Activated T-cell treated with anti-CD3 and anti-CD28 coated beads, Interleukin-2, amount 50 U/mL, for 24 hours (primary cell): ENCODE results near the gene MDP1.

ENCODE experiments used
- DNase-seq: peaks from one replicate; pipeline ENCODE4 v3.0.0-alpha.2; 2020
- H3K27ac Mint-ChIP-seq: 2 replicates; pipeline ENCODE4 v1.8.0; 2020; ENCODE audit warnings: mild to moderate bottlenecking, mixed read lengths
- H3K27me3 Mint-ChIP-seq: 2 replicates; pipeline ENCODE4 v1.8.0; 2020; ENCODE audit warnings: mixed read lengths
- H3K36me3 Mint-ChIP-seq: 2 replicates; pipeline ENCODE4 v1.8.0; 2020; ENCODE audit warnings: low read depth, mixed read lengths
- H3K4me1 Mint-ChIP-seq: 2 replicates; pipeline ENCODE4 v1.8.0; 2020; ENCODE audit warnings: low read depth, mixed read lengths
- H3K4me3 Mint-ChIP-seq: 2 replicates; pipeline ENCODE4 v1.8.0; 2020; ENCODE audit warnings: mild to moderate bottlenecking, moderate library complexity, mixed read lengths
- H3K9me3 Mint-ChIP-seq: 2 replicates; pipeline ENCODE4 v1.8.0; 2020; ENCODE audit warnings: mixed read lengths

MDP1 gene

DNA sequence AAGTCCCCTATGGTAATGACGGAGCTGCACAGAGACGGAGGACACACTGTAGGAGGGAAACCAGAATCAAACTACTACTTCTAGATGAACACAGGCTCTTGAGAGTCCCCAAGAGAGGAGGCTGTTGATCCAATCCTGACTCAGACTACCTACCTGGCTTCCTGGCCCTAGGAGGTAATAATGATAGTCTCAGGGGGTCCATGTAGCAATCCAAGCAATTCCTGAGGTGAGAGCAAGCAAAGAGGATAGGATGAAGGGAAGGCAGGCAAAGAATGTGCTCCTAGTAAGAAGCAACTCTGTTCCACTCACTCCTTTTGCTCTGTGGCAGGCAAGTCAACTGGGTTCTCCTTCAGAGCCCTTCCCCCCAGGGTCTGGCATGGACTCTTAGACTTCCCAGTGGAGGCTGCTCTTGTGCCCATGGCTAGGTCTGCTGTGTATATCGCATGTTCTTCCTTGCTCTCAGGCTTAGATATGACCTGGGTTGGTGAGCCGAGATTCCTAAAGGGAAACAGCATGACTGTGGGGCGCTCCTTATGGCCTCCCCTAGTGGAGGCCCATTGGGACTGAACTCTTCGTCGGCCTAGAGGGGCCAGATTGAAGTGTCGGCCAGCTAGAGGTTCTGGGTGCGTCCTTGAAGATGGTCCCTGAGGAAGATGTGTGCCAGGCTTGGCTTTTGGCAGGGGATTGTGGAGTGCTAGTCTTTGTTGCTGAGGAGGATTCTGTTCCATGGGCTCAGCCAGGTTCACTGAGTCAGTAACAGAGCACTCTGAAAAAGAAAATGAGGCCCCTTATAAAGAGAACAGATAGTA is 24.4 kb upstream of the MDP1 start:
- peak; percentile 24 for DNase-seq
- H3K9me3 Mint-ChIP-seq: no peaks in the 10 kb centered on the region
- peaks cover 73% of the 10 kb centered on the region for H3K4me1 Mint-ChIP-seq
- H3K27me3 Mint-ChIP-seq: no peaks in the 10 kb centered on the region
- H3K36me3 Mint-ChIP-seq: peaks cover 71% of the 10 kb centered on the region
- peak overlapping the region; percentile 96 for H3K4me3 Mint-ChIP-seq
- peak overlapping the region; percentile 100 for H3K27ac Mint-ChIP-seq

DNA sequence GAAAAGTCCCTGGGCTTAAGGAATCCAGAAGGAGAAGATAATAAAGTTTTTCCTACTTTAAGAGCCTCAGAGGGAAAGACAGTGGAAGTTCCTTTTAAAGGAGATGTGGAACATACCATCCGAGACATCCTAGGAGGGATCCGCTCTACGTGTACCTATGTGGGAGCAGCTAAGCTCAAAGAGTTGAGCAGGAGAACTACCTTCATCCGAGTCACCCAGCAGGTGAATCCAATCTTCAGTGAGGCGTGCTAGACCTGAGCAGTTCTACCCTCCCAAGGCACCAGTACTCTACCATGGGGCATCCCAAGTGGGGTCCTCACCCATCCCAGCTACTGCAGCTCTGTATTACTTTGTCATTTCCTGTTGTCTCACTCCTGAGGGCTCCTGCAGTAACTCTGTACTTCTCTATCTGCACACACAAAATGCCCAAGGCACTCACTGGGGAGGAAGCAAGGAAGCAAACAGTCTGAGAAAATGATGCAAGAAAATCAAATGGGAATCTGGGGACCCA is 22.7 kb upstream of the MDP1 start:
- peaks cover 87% of the 10 kb centered on the region for H3K36me3 Mint-ChIP-seq

DNA sequence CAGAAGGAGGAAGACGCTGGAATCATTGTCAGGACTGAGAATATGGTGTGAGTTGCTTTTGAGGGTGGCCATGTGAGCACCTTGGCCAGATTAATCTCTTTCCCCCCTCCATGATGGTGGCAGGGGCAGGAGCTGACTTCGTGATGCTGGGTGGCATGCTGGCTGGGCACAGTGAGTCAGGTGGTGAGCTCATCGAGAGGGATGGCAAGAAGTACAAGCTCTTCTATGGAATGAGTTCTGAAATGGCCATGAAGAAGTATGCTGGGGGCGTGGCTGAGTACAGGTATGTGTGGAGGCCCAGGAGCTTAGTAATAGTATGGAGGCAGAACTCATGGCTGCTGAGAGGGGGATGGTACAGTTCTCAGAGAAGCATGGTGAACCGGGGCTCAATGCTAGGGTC is 22.3 kb upstream of the MDP1 start:
- DNase-seq: peak; percentile 25
- H3K4me1 Mint-ChIP-seq: peaks cover 82% of the 10 kb centered on the region
- H3K27ac Mint-ChIP-seq: peak overlapping the region; percentile 100
- H3K4me3 Mint-ChIP-seq: no peak overlapping the region
- H3K36me3 Mint-ChIP-seq: peaks cover 91% of the 10 kb centered on the region
- H3K9me3 Mint-ChIP-seq: no peaks in the 10 kb centered on the region
- no peaks in the 10 kb centered on the region for H3K27me3 Mint-ChIP-seq

More for the DNA sequence above, 22.7 kb upstream of the MDP1 start:
- Mint-ChIP-seq H3K4me3 (no peak overlapping the region), H3K27me3 (no peaks in the 10 kb centered on the region), H3K27ac (peak overlapping the region; percentile 100), H3K9me3 (no peaks in the 10 kb centered on the region), H3K4me1 (peaks cover 82% of the 10 kb centered on the region)
- peak; percentile 22 for DNase-seq

DNA sequence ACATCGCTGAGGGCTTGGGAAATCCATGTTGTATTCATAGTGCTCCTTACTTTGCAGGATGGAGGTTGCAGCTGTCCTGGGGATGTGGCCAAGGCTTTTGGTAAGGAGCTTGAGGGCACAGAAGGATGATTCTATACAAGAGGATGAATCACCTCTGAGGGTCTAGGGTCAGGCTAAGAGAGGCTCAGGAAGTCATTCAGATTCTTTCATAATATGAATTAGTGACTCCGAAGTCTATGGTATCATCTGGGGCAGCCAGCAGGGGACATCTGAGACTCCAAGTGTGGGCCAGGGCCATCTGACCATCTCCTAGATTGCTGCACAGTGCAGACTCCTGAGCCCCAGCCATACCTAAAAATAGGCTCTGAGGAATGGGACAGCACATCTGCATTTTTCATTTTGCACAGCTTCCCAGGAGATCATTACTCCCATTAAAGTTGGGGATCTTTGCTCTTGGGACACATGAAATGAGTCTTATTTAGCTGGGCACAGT is 21.6 kb upstream of the MDP1 start:
- H3K36me3 Mint-ChIP-seq: peaks cover 95% of the 10 kb centered on the region
- peaks cover 80% of the 10 kb centered on the region for H3K4me1 Mint-ChIP-seq
- DNase-seq: peak; percentile 9
- no peaks in the 10 kb centered on the region for H3K27me3 Mint-ChIP-seq
- no peak overlapping the region for H3K4me3 Mint-ChIP-seq
- H3K9me3 Mint-ChIP-seq: no peaks in the 10 kb centered on the region
- peak overlapping the region; percentile 100 for H3K27ac Mint-ChIP-seq

DNA sequence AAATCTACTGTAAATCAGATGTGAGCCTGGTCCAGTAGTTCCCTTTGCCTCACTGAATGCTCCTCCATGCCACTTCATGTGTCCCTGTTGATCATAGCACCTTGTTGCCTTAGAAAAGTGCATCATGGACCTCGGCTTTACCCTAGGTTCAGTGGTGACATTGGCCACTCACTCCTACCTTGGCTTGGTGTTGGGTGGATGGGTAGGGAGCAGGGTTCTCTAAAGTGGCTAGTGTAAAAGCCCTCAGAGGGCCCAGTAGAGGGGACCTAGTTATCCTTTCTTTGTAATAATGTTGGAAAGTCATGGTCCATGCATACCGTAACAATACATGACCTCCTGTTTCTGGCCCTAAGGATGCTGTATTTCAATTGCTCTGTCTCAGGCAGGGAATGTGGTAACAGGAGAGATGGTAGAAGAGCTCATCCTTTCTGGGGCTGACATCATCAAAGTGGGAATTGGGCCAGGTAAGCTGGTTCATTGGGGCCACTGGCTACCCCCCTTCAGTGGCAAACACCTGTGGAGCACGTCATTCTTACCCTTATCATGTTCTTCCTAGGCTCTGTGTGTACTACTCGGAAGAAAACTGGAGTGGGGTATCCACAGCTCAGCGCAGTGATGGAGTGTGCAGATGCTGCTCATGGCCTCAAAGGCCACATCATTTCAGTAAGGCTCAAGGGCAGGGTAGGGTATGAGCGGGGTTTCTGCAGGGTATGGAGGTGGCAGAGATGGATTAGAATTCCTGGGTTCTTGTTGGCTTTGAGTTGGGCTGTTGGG is 21.0 kb upstream of the MDP1 start:
- H3K27me3 Mint-ChIP-seq: no peaks in the 10 kb centered on the region
- peak; percentile 23 for DNase-seq
- H3K36me3 Mint-ChIP-seq: peaks cover 94% of the 10 kb centered on the region
- H3K4me3 Mint-ChIP-seq: no peak overlapping the region
- H3K4me1 Mint-ChIP-seq: peaks cover 78% of the 10 kb centered on the region
- no peaks in the 10 kb centered on the region for H3K9me3 Mint-ChIP-seq
- H3K27ac Mint-ChIP-seq: peak overlapping the region; percentile 100

DNA sequence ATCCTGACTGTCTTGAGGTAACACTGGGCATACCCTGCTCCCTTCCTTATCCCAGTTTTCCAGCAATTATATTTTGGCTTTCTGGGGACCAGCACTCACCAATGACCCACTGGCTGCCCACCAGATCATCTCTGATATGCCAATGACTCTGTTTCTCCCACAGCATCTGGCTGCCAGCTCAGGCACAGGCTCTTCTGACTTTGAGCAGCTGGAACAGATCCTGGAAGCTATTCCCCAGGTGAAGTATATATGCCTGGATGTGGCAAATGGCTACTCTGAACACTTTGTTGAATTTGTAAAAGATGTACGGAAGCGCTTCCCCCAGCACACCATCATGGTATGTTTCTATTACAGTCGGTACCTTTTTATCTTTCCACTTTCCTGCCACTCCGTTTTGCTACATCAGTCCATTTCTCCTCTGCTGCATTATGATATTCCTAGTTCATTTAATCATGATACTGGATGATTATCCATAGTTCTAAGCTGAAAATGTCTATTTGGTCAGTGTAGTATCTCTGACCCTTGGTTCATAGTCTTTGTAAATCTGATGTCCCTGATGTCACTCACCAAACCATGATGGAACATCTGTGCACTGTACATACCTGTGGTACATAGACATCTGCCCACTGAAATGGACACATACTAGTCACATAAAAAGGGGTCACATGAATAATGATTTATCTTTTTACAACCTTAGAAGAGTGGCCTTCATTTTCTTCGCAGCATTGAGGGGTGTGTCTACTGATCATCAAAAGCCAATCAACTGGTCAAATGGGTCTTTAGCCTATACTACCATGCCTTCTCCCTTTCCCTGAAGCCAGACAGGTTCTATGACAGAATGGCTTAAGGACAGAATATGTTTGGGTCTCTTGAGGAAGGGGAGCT is 20.2 kb upstream of the MDP1 start:
- Mint-ChIP-seq H3K4me3 (no peak overlapping the region), H3K36me3 (peaks cover 94% of the 10 kb centered on the region)

DNA sequence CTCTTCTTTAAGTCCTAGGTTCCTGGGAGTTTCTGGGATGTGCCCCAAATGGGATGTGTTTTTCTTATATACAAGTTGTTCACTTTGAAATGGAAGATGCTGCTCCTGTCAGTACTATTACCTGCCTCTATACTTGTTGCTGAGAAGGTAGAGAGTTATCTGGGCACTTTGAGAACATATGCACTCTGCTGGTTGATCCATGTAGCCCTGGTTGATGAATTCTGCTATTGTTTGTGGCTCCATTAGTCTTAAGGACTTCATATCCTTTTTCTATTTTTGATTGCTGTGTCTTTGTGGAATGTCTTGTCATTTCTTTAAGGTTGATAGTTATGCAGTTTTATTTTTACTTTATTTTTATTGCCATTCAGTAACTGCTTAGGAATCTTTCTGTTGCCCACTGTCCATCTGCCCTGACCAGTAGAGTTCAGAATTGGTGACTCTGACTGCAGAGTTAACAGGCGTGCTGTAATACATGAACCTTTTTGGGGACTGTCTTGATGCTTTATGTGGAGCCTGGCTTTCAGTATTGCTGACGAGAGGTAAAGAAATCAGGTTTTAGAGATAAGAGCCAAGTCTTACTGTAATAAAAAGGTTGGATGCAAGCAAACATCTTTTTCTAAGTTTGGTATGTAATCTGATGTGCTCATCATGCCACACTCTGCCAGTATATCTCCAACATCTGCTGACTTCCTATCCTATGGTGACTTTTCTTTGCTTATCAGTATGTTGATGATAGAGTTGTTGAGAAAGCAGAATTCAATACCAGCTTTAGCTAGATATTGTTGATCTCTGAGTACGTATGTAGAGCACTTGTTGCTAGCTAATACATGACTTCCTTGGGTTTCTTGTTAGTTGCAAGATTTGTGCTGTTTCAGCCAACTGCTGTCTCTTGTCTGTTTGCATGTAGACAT is 18.5 kb upstream of the MDP1 start:
- Mint-ChIP-seq H3K27ac (peak overlapping the region; percentile 96), H3K4me1 (peaks cover 67% of the 10 kb centered on the region), H3K36me3 (peaks cover 85% of the 10 kb centered on the region), H3K27me3 (no peaks in the 10 kb centered on the region), H3K4me3 (peak overlapping the region; percentile 89), H3K9me3 (no peaks in the 10 kb centered on the region)
- DNase-seq: no peak

More for the DNA sequence above, 20.2 kb upstream of the MDP1 start:
- peaks cover 77% of the 10 kb centered on the region for H3K4me1 Mint-ChIP-seq
- H3K9me3 Mint-ChIP-seq: no peaks in the 10 kb centered on the region
- peak; percentile 14 for DNase-seq
- peak overlapping the region; percentile 96 for H3K27ac Mint-ChIP-seq
- no peaks in the 10 kb centered on the region for H3K27me3 Mint-ChIP-seq

DNA sequence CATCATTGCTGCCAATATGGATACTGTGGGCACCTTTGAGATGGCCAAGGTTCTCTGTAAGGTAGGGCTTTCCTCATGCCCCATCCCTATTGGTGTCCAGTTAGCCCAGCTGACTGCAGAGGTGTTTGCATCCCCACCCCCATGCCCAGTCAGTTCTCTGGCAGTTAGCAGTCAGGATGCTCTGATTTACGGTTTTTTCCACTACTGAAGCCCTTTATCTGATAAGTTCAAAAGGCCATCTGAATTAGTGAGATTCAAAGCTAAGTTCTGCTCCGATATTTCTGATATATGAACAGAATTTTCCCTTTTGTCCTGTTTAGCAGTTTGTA is 17.6 kb upstream of the MDP1 start:
- no peak for DNase-seq
- Mint-ChIP-seq H3K9me3 (no peaks in the 10 kb centered on the region), H3K27me3 (no peaks in the 10 kb centered on the region), H3K4me3 (peak overlapping the region; percentile 89), H3K27ac (peak overlapping the region; percentile 96), H3K4me1 (peaks cover 63% of the 10 kb centered on the region), H3K36me3 (peaks cover 84% of the 10 kb centered on the region)

DNA sequence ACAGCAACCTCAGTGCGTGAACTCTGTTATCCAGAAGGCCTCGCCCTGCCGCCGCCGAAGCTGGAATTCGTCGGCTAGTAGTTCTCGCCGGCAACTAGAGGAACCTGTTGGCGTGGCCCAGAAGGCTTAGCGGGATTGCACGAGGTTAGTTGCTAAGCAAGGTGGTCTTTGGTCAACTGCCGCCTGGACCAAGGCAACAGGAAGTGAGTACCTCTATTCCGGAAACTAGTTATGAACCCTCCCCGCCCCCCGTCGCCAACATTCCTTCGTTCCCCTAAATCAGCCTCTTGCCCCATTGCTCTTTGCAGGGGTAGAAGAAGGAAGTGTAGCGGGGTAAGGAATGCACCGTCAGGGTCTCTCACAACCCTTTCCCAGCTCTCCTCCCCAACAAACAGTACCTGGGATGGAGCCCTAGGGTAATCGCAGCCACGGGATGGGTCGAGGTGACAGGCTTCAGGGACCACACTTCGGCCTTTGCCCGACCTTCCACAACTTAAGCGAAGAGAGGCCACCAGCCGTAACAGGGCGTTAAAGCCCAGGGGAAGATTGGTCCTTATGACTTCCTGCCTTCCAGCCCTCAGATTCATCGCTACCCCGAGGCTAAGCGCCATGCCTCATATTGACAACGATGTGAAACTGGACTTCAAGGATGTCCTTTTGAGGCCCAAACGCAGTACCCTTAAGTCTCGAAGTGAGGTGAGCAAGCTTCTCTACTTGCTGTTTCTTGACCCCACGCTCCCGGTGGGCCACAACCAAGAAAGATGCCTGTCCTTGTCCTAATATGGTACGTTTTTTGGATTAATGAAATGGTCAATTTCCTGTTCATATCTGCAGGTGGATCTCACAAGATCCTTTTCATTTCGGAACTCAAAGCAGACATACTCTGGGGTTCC is 17.0 kb upstream of the MDP1 start, which contains the start of gene GMPR2:
Gene GMPR2 (plus strand): TSS at position 285 of the 893 bp plus-strand sequence. CDS start 325 bp downstream, at position 610.
- Mint-ChIP-seq H3K4me1 (peaks cover 57% of the 10 kb centered on the region), H3K9me3 (no peaks in the 10 kb centered on the region), H3K27ac (peak within 1 kb of the TSS; percentile 96), H3K4me3 (peak within 1 kb of the TSS; percentile 89), H3K36me3 (peaks cover 82% of the 10 kb centered on the region), H3K27me3 (no peaks in the 10 kb centered on the region)
- DNase-seq: no peak

DNA sequence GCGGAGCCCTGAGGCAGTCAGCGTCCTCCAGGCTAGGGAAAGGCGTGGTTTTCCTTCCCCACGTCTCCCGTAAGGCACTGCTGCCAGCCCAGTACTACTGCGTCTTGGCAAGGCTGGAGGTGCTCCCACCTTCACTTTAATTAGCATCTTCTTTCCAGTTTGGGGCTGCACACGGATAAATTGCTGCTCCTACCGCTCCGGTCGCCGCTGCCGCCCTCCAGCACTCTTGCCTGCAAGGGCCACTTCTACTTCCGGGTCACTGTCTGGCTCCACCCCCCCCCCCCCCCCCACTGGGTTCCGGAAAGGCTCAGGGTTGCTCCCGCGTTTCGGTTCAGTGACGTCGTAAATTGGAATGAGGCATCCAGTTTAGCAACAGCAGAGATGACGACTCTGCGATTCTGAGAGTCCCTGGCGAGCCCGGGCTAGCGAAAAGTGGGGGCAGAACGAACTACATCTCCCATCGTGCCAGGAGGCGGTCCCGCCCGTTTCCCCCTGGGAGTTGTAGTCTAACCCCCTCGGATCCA is 16.3 kb upstream of the MDP1 start, which contains the start of gene NEDD8:
Gene NEDD8 (minus strand): TSS at position 247 of the 524 bp plus-strand sequence. CDS start 100 bp downstream, at position 147.
- no peaks in the 10 kb centered on the region for H3K9me3 Mint-ChIP-seq
- peaks cover 55% of the 10 kb centered on the region for H3K4me1 Mint-ChIP-seq
- peak within 1 kb of the TSS; percentile 89 for H3K4me3 Mint-ChIP-seq
- no peaks in the 10 kb centered on the region for H3K27me3 Mint-ChIP-seq
- peak; percentile 93 for DNase-seq
- H3K36me3 Mint-ChIP-seq: peaks cover 81% of the 10 kb centered on the region
- H3K27ac Mint-ChIP-seq: peak within 1 kb of the TSS; percentile 96

DNA sequence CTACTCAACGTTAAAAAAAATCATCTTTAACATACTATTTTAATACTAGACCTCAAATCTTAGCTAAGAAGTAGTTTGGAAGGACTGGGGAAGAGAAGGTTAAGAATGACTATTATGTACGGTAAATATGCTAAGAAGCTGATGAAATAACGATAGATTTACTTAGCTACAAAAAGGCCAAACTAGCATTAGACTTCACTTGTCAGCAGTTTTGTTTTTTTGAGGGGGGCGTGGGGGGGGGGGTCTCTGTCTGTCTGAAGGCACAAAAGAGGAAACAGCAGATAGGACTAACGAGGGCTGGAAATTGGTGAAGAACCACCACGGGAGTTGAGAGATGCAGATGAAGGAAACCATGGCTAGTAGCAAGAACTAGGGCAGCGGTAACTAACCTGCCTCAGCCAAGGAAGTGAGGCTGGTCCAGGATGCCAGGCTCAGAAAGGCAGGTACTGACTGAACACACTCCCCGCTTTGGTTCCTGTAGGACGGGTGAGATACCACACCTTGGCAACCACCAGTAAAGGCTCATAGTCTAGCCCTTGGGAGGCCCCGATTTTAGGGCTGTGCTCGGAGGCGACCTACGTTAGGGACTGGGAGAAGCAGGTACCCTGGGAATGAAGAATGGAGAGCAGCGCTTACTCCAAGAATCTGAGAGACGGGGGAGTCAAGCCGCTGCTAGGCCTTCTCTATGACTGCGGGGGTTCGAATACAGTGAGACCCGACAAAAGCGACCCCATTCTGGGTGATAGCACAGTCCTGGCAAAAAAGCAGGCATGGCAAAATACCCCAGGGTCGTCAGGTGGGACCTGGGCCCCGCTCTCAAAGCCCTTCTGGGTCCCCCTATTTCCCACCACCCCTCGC is 15.6 kb upstream of the MDP1 start:
- H3K27me3 Mint-ChIP-seq: no peaks in the 10 kb centered on the region
- H3K4me1 Mint-ChIP-seq: peaks cover 59% of the 10 kb centered on the region
- H3K9me3 Mint-ChIP-seq: no peaks in the 10 kb centered on the region
- peaks cover 80% of the 10 kb centered on the region for H3K36me3 Mint-ChIP-seq
- peak overlapping the region; percentile 96 for H3K27ac Mint-ChIP-seq
- H3K4me3 Mint-ChIP-seq: peak overlapping the region; percentile 89
- DNase-seq: no peak
